CD1c-positive myeloid dendritic cell (primary cell): ENCODE measurements around the gene TTLL10.
"Not testable (repeated sequence)": the region's sequence is repeated elsewhere in the genome, so short reads cannot be mapped to it uniquely, and the experiment has no call there.

Experiments
- DNase-seq: peaks from one replicate; pipeline ENCODE4 v3.0.0-alpha.2; 2016; ENCODE audit errors: extremely low spot score

TTLL10 gene

DNA sequence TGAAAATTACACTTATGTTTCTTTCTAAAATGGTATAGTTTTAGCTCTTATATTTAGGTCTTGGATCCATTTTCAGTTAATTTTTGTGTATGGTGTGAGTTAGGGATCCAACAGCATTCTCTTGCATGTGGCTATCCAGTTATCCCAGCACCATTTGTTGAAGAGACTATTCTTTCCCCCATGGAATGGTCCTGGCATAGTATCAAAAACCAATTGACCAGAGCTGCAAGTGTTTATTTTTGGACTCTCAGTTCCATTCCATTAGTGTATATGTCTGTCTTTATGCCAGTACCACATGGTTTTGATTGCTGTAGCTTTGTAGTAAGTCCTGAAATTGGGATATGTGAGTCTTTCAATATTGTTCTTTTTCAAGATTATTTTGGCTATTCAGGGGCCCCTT lies 14.3 kb downstream of the TTLL10 start:
- no peak for DNase-seq

DNA sequence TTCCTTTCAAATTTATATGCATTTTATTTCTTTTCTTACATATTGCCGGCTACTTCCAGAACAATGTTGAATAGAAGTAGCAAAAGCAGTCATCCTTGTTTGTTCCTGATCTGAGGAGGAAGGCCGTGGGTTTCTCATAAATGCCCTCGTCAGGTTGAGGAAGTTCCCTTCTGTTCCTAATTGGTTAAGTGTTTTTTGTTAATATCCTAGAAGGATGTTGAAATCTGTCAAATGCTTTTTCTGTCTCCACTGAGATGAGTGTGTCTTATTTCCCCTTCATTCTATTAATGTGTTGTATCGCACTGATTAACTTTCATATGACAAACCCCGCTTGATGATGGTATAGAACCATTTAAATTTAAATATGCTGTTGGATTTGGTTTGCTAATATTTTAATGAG lies 15.4 kb downstream of the TTLL10 start:
- DNase-seq = peak; percentile 70

- DNase-seq = no peak
These were observed 18.1 kb downstream of the TTLL10 start for GRCh38 chr1:1191734-1192133.

DNA sequence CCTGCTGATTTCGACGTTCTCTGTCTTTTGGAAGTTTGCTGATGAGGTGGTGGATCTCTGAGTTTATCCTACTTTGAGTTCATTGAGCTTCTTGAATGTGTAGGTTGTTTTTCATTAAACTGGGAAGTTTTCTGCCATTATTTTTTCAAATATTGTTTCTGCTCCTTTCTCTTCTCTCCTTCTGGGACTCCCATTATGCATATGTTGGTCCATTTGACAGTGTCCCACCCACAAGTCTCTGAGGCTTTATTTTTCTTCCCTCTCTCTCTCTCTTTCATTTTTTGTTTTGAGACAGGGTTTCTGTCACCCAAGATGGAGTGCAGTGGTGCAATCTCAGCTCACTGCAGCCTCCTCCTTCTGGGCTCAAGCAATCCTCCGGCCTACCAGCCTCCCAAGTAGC lies 21.0 kb downstream of the TTLL10 start:
- DNase-seq = no peak

DNA sequence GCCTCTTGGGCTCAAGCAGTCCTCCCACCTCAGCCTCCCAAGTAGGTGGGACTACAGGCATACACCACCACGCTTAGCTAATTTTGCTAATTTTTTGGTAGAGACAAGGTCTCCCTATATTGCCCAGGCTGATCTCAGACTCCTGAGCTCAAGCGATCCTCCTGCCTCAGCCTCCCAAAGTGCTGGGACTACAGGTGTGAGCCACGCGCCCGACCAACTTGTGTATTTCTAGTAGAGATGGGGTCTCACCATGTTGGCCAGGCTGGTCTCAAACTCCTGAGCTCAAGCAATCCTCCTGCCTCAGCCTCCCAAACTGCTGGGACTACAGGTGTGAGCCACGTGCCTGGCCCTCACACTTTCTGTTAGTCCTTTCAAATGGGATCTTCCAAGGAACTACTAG lies 22.0 kb downstream of the TTLL10 start:
- DNase-seq = not testable (repeated sequence)

DNA sequence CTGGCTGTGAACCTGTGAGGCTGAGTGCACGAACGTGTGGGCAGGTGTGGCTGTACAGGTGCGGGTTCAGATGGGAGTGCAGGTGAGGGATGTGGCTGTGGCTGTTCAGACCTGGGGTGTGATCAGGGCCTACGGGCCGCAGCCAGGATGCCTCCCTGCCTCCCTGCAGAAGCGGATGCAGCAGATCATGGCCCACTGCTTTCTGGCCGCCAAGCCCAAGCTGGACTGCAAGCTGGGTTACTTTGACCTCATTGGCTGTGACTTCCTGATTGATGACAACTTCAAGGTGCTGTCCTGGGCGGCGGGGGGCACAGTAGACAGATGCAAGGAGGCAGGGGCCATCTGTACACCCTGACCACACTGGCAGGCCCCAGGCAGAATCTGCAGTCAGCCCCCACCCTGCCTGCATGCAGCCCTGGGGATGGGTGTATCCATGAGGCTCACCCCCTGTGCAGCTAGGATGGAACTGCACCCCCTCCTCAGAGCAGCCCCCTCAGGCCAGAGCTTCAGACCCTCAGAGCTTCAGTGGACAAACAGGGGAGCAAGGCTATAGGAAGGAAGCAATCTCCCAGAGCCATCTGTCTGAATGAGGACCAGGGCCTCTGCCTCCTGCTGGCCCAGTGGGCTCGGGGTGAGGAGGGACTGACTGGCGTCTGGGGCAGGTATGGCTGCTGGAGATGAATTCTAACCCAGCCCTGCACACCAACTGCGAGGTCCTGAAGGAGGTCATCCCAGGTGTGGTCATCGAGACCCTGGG lies 22.9 kb downstream of the TTLL10 start:
- DNase-seq = no peak

DNA sequence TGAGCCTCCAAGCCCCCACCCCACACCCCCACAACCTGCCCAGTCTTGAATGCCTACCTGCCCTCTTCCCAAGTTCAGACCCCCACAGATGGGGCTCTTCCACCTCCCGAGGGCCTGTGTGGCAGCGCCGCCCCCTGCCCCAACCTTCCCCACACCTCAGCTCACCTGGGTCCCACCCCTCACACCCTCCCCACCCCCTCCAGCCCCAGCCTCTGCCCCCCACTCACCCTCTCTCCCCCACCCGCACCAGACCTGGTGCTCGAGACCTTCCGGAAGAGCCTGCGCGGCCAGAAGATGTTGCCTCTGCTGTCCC lies 23.5 kb downstream of the TTLL10 start:
- DNase-seq = no peak

DNA sequence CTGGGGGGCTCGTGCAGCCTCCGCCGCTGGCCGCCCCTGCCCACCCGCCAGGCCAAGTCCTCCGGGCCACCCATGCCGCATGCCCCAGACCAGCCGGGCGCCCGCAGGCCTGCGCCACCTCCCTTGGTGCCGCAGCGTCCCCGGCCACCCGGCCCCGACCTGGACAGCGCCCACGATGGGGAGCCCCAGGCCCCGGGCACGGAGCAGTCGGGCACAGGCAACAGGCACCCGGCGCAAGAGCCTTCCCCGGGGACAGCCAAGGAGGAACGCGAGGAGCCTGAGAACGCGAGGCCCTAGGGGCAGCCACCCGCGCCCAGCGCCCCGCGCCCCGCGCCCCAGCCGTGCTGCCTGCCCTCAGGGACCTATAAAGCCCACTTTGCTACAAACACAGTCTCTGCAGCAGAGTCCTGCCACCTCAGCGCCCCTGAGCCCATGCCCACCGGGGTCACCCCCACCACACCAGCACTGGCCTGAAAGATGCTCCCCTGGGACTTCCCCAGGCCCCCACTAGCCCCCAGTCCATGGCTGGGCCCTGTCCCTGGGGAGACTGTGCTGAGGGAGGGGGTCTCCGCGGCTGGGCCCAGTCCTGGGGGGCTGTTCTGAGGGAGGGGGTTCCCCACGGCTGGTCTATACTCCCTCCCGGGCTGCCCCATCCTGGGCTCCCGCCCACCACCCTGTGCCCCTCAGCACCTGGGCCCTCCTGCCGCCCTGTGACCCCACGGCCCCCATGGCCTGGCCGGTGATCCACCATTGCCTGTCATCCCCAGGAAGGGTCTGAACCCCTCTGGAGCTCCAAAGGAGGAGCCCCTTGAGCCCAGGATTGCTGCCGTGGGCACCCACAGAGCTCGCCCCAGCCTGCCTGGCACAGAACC lies 24.1 kb downstream of the TTLL10 start:
- DNase-seq = no peak

- no peak for DNase-seq
These were observed 24.9 kb downstream of the TTLL10 start for GRCh38 chr1:1198423-1199140.

DNA sequence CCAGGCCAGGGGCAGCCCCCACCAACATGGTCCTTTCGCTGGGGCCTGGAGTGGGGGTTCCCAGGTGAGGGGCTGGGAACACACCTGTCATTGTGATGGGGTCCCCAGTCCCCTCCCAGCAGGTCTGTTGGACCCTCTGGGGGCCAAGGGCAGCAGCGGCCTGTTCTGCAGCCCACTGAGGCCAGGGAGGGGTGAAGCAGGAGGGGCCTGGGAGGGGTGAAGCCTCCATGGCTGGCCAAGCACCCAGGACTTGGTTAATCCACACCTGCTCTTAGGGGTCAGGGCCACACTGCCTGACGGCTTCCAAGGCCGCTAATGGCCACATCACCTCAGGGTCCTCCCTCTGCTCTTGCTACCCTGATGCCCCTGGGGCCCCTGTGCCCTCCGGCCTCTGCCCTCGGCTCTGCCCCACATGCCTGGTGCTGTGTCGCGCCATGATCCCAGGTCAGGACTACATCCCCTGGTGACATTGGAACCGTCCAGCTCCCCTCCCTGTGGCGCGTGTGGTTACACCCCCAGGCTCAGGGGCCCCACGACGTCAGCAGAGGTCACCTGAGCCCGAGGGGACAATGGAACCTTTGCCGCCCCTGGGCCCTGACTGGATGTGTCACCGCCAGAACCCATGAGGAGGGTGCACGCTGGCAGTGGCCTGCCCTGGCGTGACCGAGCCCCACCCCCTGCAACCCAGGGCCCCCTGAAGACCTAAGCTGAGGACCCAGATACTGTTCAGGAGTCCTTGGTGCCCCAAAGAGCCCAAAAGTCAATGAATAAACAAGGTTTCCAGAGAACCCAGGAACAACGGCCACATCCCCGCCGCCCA lies 25.7 kb downstream of the TTLL10 start:
- no peak for DNase-seq

GRCh38 chr1:1199961-1200875 lies 26.5 kb downstream of the TTLL10 start:
- DNase-seq = no peak

DNA sequence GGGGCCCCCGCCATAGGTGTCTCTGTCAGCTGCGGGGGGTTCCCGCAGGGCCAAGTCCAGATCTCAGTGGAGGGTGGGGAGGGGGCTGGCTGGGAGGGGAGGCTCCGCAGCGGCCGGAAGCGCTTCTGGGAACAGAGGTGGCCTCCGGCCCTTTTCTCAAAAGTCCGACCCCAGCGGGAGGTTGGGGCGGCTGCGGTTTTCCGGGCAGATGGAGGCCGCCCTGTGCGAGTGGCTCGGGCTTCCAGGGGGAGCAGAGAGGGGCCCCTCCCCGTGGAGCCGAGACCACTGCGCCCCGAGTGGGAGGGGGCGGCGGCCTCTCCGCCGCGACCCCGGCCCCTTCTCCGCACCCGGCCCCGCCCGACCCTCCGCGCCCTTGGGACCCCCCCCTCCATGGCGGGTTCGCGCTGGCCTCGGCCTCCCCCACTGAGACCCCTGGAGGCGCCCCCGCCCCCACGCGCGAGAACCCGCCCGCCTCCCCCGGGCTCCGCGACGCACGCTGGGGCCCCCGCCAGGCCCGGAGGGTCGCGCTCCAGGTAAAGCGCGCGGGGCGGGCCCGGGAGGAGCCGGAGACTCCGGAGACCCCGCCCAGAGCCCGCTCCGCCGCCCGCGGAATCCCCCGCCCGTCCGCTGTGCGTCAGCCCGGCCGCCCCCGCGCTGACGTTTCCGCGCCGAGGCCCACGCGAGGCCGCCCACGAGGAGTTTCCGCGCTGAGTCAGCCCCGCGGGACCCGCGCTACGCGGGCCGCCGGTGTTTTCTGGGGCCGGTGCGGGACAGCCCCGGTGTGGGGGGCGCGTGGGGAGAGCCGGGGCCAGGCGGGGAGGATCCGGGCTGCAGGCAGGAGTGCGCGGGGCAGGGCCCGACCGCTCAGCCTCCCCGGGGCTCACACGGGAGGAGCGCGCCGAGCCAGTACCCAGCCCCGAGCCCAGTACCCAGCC lies 27.5 kb downstream of the TTLL10 start:
- peak; percentile 88 for DNase-seq

DNA sequence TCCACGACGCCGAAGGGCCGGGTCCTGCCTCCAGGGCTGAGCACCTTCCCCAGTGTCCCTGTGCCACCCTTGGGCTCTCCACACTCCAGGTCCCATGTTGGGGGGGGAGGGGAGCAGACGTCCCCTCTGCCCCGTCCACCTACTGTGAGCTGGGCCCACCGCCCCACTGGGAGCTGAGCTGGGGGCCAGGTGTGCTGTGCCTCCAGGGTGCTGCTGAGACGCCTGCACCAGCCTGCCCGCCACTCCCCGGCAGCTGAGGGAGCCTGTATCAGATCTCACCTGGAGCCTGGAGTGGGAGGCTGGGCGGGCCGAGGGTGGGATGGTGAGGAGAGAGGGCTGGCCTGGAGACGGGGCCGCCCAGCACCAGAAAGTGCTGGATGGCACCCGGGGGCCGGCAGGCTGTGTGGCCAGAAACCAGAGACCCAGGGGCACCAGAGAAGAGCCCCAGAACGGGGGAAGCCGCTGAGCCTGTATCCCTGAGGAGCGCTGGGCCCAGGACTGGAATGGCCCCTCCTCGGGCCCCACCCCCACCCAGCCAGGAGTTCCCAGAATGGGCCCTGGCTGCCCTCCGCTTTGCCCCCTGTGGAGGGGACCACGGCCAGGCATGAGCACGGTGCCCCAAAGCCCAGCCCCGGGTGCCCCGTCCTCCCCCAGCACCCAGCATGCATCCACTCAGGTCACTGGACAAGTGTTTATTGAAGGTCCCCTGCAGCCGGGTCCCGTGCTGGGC lies 29.3 kb downstream of the TTLL10 start:
- DNase-seq = no peak

GRCh38 chr1:1203561-1204424 lies 30.1 kb downstream of the TTLL10 start:
- DNase-seq = no peak

GRCh38 chr1:1204425-1204920 lies 30.8 kb downstream of the TTLL10 start:
- no peak for DNase-seq

DNA sequence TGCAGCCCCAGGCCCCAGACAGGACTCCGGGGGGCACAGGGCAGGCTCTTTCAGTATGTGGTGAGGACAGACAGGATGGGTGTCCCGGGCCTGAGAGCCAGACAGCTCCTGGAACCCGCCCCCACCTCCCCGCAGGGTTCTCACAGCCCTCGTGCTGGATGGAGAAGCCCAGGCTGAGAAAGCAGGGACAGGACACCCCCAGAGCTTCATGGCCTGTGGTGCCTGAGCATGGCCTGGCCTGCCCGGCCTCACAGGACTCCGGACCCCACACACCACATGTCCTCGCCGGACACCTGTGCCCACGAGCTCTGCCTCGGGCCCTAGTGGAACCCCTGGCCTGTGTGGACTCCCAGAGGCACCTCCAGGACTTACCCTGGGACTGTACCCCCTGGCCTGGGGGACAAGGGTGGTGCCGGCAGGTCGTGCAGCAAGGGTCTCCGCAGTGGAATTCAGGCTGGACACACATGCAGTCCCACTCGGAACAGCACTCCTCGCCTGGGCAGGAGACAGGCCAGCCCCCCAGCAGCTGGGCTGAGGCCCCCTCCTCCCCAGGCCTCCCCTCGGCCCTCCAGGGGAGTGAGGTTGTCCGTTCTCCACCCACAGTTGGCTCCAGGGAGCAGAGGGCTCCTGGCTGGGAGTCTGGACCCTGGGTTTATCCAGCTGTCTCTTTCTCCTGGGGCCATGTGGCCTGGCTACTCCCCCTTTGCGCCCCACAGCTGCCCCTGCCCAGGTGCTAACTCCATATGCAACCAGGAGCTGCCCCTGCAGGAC lies 31.5 kb downstream of the TTLL10 start:
- no peak for DNase-seq
